ENCODE results near the gene CRYBG1.

Gene CRYBG1

DNA sequence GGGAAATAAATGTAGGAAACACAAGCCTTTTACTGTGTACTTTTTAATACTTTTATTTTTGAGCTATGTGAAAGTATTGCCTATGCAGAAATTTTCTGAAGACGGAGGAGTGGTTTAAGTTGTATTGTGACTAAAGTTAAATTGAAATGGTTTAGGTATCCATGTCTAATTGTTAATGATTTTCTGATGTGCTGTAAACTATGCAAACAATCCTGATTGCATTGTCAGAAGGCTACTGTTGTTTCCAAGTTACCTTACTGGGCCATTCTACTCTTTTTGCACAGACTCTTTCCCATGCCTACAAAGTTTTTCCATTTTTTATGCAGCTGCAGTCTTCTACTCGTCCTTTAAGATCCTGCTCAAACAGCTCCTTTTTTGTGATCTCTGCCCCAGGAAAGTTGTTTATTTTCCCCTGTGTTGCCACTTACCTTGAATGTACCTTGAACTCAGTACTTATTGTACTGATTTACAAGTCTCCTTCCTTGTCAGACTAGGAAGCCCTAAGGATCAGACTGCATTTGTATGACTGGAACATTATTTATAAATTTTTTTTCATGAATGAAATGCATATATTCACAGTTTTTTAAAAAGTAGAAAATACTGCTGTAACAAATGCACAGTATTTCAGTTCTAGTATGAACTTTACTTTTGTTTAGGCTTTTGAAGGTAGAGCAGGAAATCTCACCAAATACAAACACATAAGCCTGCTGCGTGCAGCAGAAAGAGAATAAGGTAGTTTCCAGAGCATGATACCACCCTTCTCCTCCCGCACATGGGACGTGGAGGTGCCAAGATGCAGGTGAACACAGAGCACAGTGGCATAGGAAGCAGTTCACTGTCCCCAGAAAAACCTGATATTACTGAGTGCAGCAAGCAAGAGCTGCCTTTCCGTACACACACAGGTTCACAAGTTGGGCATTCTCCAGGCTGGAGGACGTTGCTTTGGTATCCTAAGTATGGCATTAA is 97.8 kb downstream of the CRYBG1 start:
- Histone ChIP-seq H3K9ac (ENCODE audit: low read length) (no peak overlapping the region), H3K79me2 (ENCODE audit: low read length) (no peaks in the 10 kb centered on the region), H3K9me3 (replicated peaks; ENCODE audit: insufficient read depth, low read length) (no peaks in the 10 kb centered on the region), H3K27me3 (replicated peaks; ENCODE audit: insufficient read depth, low read length) (no peaks in the 10 kb centered on the region), H3K4me3 (ENCODE audit: low read length) (no peak overlapping the region), H4K20me1 (ENCODE audit: insufficient read depth, low read length) (no peaks in the 10 kb centered on the region), H3F3A (ENCODE audit: insufficient read depth, low read length) (no peaks in the 10 kb centered on the region), H3K9me2 (replicated peaks; ENCODE audit: insufficient read depth, low read length) (no peaks in the 10 kb centered on the region), H3K4me1 (ENCODE audit: low read length) (no peaks in the 10 kb centered on the region), H3K4me2 (ENCODE audit: low read depth, low read length) (no peak overlapping the region), H3K27ac (ENCODE audit: low read length) (no peak overlapping the region), H2AFZ (ENCODE audit: low read length) (no peak overlapping the region), H3K36me3 (replicated peaks; ENCODE audit: insufficient read depth, low read length) (no peaks in the 10 kb centered on the region)
- no peak for TF ChIP-seq EZH2 (optimal IDR thresholded peaks at IDR 0.05; ENCODE audit: low read depth, low read length)
- no peak for TF ChIP-seq EZH2phosphoT487 (IDR thresholded peaks at IDR 0.05; ENCODE audit: low read length)
- TF ChIP-seq, protein P1, sequence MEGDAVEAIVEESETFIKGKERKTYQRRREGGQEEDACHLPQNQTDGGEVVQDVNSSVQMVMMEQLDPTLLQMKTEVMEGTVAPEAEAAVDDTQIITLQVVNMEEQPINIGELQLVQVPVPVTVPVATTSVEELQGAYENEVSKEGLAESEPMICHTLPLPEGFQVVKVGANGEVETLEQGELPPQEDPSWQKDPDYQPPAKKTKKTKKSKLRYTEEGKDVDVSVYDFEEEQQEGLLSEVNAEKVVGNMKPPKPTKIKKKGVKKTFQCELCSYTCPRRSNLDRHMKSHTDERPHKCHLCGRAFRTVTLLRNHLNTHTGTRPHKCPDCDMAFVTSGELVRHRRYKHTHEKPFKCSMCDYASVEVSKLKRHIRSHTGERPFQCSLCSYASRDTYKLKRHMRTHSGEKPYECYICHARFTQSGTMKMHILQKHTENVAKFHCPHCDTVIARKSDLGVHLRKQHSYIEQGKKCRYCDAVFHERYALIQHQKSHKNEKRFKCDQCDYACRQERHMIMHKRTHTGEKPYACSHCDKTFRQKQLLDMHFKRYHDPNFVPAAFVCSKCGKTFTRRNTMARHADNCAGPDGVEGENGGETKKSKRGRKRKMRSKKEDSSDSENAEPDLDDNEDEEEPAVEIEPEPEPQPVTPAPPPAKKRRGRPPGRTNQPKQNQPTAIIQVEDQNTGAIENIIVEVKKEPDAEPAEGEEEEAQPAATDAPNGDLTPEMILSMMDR (IDR thresholded peaks at IDR 0.05; ENCODE audit: low read length), result no peak
- DNase-seq, result no peak

DNA sequence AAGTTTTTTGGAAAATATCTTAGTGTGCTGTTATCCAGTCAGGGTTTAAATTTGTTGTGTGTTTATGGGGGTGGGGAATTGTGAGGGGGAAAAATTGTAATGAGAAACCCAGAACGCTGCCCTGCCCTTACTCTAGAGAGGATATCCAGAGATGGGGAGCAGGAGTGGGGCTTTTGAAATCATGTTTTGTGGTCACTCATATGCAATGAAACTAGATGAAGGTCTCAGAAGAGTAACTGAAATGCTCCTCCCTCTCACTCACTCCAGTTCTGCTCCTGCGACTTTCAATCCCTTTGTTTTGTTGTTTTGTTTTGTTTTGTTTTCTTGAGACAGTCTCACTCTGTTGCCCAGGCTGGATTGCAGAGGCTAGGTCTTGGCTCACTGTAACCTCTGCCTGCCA is 100.0 kb downstream of the CRYBG1 start:
- no peaks in the 10 kb centered on the region for H3K9me3 ChIP-seq (replicated peaks; ENCODE audit: insufficient read depth, low read length)
- H3F3A ChIP-seq (ENCODE audit: insufficient read depth, low read length), result no peaks in the 10 kb centered on the region
- TF ChIP-seq EZH2phosphoT487 (IDR thresholded peaks at IDR 0.05; ENCODE audit: low read length), result no peak
- no peak for TF ChIP-seq EZH2 (optimal IDR thresholded peaks at IDR 0.05; ENCODE audit: low read depth, low read length)
- TF ChIP-seq, protein P1 (IDR thresholded peaks at IDR 0.05; ENCODE audit: low read length), result no peak
- no peak overlapping the region for H3K4me3 ChIP-seq (ENCODE audit: low read length)
- no peak overlapping the region for H3K4me2 ChIP-seq (ENCODE audit: low read depth, low read length)
- no peak overlapping the region for H2AFZ ChIP-seq (ENCODE audit: low read length)
- no peak overlapping the region for H3K9ac ChIP-seq (ENCODE audit: low read length)
- H3K27ac ChIP-seq (ENCODE audit: low read length), result no peak overlapping the region
- no peaks in the 10 kb centered on the region for H3K79me2 ChIP-seq (ENCODE audit: low read length)
- no peaks in the 10 kb centered on the region for H4K20me1 ChIP-seq (ENCODE audit: insufficient read depth, low read length)
- peak; percentile 26 for DNase-seq
- H3K36me3 ChIP-seq (replicated peaks; ENCODE audit: insufficient read depth, low read length), result no peaks in the 10 kb centered on the region
- no peaks in the 10 kb centered on the region for H3K9me2 ChIP-seq (replicated peaks; ENCODE audit: insufficient read depth, low read length)
- no peaks in the 10 kb centered on the region for H3K4me1 ChIP-seq (ENCODE audit: low read length)
- no peaks in the 10 kb centered on the region for H3K27me3 ChIP-seq (replicated peaks; ENCODE audit: insufficient read depth, low read length)

GRCh38 chr6:106461084-106461483 is 100.6 kb downstream of the CRYBG1 start:
- H3K4me2 ChIP-seq (ENCODE audit: low read depth, low read length), result no peak overlapping the region
- TF ChIP-seq, protein P1 (IDR thresholded peaks at IDR 0.05; ENCODE audit: low read length), result no peak
- no peak for TF ChIP-seq EZH2 (optimal IDR thresholded peaks at IDR 0.05; ENCODE audit: low read depth, low read length)
- no peak for TF ChIP-seq EZH2phosphoT487 (IDR thresholded peaks at IDR 0.05; ENCODE audit: low read length)
- no peaks in the 10 kb centered on the region for H3K9me3 ChIP-seq (replicated peaks; ENCODE audit: insufficient read depth, low read length)
- no peaks in the 10 kb centered on the region for H3K4me1 ChIP-seq (ENCODE audit: low read length)
- no peaks in the 10 kb centered on the region for H3K79me2 ChIP-seq (ENCODE audit: low read length)
- no peak overlapping the region for H2AFZ ChIP-seq (ENCODE audit: low read length)
- no peak overlapping the region for H3K27ac ChIP-seq (ENCODE audit: low read length)
- H3K9ac ChIP-seq (ENCODE audit: low read length), result no peak overlapping the region
- no peaks in the 10 kb centered on the region for H3K36me3 ChIP-seq (replicated peaks; ENCODE audit: insufficient read depth, low read length)
- no peaks in the 10 kb centered on the region for H4K20me1 ChIP-seq (ENCODE audit: insufficient read depth, low read length)
- no peak overlapping the region for H3K4me3 ChIP-seq (ENCODE audit: low read length)
- no peaks in the 10 kb centered on the region for H3F3A ChIP-seq (ENCODE audit: insufficient read depth, low read length)
- H3K9me2 ChIP-seq (replicated peaks; ENCODE audit: insufficient read depth, low read length), result no peaks in the 10 kb centered on the region
- H3K27me3 ChIP-seq (replicated peaks; ENCODE audit: insufficient read depth, low read length), result no peaks in the 10 kb centered on the region
- no peak for DNase-seq
